Measurements from ENCODE around the gene GPC6.

The GPC6 gene

DNA sequence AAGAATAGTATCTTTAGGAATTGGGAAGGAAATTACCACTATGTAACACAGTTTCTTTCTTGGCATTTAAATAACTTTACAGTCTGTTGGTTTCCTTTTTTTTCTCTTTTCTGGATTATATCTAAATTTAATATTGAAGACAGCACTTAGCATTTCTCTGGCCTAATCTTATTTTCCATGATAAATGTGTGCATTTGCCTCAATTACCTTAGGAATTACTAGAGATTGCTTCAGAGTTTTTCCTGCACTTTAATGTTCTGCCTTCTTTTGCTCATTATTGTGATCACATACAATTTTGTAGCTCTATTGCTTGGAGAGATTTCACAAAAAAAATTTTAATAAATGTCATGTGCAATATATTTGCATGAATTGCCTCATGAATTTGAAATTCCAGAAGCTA, 1227.7 kb downstream of the GPC6 start:
- Histone ChIP-seq H3K9me3 (no peaks in the 10 kb centered on the region), H3K36me3 (replicated peaks) (no peaks in the 10 kb centered on the region), H3K27me3 (ENCODE audit: low read depth) (no peaks in the 10 kb centered on the region), H3K4me1 (no peaks in the 10 kb centered on the region), H3K4me3 (no peak overlapping the region)
- in situ Hi-C loops (cut with MboI; ENCODE audit: low sequenced_read_pairs) = no loop called here
- DNase-seq (ENCODE audit: low spot score in 2 of 2) = no peak

DNA sequence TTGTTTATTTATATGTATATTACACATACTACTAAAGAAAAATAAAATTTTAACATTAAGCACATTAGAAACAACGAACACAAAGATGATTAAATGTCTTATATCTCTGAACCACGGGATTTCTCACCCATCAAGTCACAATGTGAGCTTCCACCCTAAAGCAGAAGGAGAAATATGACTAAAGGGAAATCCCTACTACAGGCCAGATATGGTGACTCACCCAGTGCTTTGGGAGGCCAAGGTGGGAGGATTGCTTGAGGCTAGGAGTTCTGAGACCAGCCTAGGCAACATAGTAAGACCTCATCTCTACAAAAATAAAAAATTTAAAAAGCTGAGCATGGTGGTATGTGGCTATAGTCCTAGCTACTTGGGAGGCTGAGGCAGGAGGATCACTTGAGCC, 1228.3 kb downstream of the GPC6 start:
- Histone ChIP-seq H3K4me3 (no peak overlapping the region), H3K36me3 (replicated peaks) (no peaks in the 10 kb centered on the region), H3K9me3 (no peaks in the 10 kb centered on the region), H3K27me3 (ENCODE audit: low read depth) (no peaks in the 10 kb centered on the region), H3K4me1 (no peaks in the 10 kb centered on the region)
- in situ Hi-C loops (cut with MboI; ENCODE audit: low sequenced_read_pairs) = no loop called here
- no peak for DNase-seq (ENCODE audit: low spot score in 2 of 2)

- in situ Hi-C loops (cut with MboI; ENCODE audit: low sequenced_read_pairs) = no loop called here
- DNase-seq (ENCODE audit: low spot score in 2 of 2) = no peak
- Histone ChIP-seq H3K4me1 (no peaks in the 10 kb centered on the region), H3K36me3 (replicated peaks) (no peaks in the 10 kb centered on the region), H3K9me3 (no peaks in the 10 kb centered on the region), H3K27me3 (ENCODE audit: low read depth) (no peaks in the 10 kb centered on the region), H3K4me3 (no peak overlapping the region)
Observed at GRCh38 chr13:94455414-94455813, 1228.8 kb downstream of the GPC6 start.

Data from HAP-1 (cell line).